Mesenchymal stem cell (in vitro differentiated cells and primary cell): ENCODE data around the gene PSORS1C1.
A peak's percentile ranks its signal among the peaks of the same experiment; 100 is the strongest.

Source experiments
- DNase-seq: peaks from one replicate; pipeline ENCODE4 v3.0.0-alpha.2; 2013
- H2AFZ ChIP-seq: one replicate; pipeline ENCODE4 v1.6.1; 2013; ENCODE audit warnings: low read depth, mild to moderate bottlenecking, control low read depth, inconsistent platforms, low read length, moderate library complexity
- H2AK5ac ChIP-seq: 2 replicates; pipeline ENCODE4 v1.6.1; 2013; ENCODE audit warnings: low read length, moderate library complexity, mild to moderate bottlenecking, inconsistent platforms; ENCODE audit not compliant: severe bottlenecking
- H2BK120ac ChIP-seq: one replicate; pipeline ENCODE4 v1.6.1; 2013; ENCODE audit warnings: low read depth, mild to moderate bottlenecking, inconsistent platforms, low read length, moderate library complexity
- H2BK12ac ChIP-seq, 2 experiments: one replicate each; pipeline ENCODE4 v1.6.1; 2013; ENCODE audit warnings: inconsistent platforms in 2 of 2, low read length in 2 of 2, mild to moderate bottlenecking in 2 of 2, moderate library complexity in 2 of 2, control low read depth in 1 of 2
- H2BK15ac ChIP-seq: one replicate; pipeline ENCODE4 v1.6.1; 2013; ENCODE audit warnings: mild to moderate bottlenecking, low read depth, inconsistent platforms; ENCODE audit not compliant: poor library complexity, severe bottlenecking
- H2BK5ac ChIP-seq: 2 replicates; pipeline ENCODE4 v1.6.1; 2013; ENCODE audit warnings: low read depth, mild to moderate bottlenecking, low read length, control low read depth, inconsistent platforms; ENCODE audit not compliant: poor library complexity, severe bottlenecking
- H3K14ac ChIP-seq, 2 experiments: one replicate each; pipeline ENCODE4 v1.6.1; 2013; ENCODE audit warnings: inconsistent platforms in 2 of 2, low read length in 2 of 2, control low read depth in 1 of 2, mild to moderate bottlenecking in 1 of 2, moderate library complexity in 1 of 2
- H3K18ac ChIP-seq, 2 experiments: one replicate each; pipeline ENCODE4 v1.6.1; 2013; ENCODE audit warnings: inconsistent platforms in 2 of 2, low read length in 2 of 2, control low read depth in 1 of 2, low read depth in 1 of 2, mild to moderate bottlenecking in 1 of 2
- H3K23ac ChIP-seq, 2 experiments: one replicate each; pipeline ENCODE4 v1.6.1; 2013; ENCODE audit warnings: inconsistent platforms in 2 of 2, low read length in 2 of 2, mild to moderate bottlenecking in 2 of 2, moderate library complexity in 2 of 2, control low read depth in 1 of 2
- H3K27ac ChIP-seq: 2 replicates; pipeline ENCODE4 v1.5.1; 2013; ENCODE audit warnings: mild to moderate bottlenecking, moderate library complexity, low read length, control low read depth, inconsistent platforms; ENCODE audit not compliant: poor library complexity, severe bottlenecking
- H3K27me3 ChIP-seq, 2 experiments: 2 replicates each; pipeline versions ENCODE4 v1.6.1 to v1.7.0; 2013; ENCODE audit warnings: low read length in 2 of 2, mild to moderate bottlenecking in 2 of 2, moderate library complexity in 2 of 2, control low read depth in 1 of 2, inconsistent platforms in 1 of 2; ENCODE audit not compliant: control insufficient read depth in 1 of 2, insufficient read depth in 1 of 2
- H3K36me3 ChIP-seq, 2 experiments: 2 replicates each; pipeline versions ENCODE4 v1.6.1 to v1.7.0; 2013; ENCODE audit warnings: low read length in 2 of 2, control low read depth in 1 of 2, inconsistent platforms in 1 of 2, low read depth in 1 of 2, mild to moderate bottlenecking in 1 of 2; ENCODE audit not compliant: insufficient read depth in 2 of 2, control insufficient read depth in 1 of 2
- H3K4ac ChIP-seq, 2 experiments: one replicate each; pipeline ENCODE4 v1.6.1; 2013; ENCODE audit warnings: inconsistent platforms in 2 of 2, low read length in 2 of 2, mild to moderate bottlenecking in 2 of 2, moderate library complexity in 2 of 2, control low read depth in 1 of 2, low read depth in 1 of 2
- H3K4me1 ChIP-seq: 2 replicates; pipeline ENCODE4 v1.6.1; 2013; ENCODE audit warnings: low read depth, low read length, control low read depth; ENCODE audit not compliant: control insufficient read depth, insufficient read depth
- H3K4me2 ChIP-seq: 2 replicates; pipeline ENCODE4 v1.6.1; 2013; ENCODE audit warnings: low read length, mild to moderate bottlenecking, inconsistent platforms; ENCODE audit not compliant: poor library complexity, severe bottlenecking
- H3K4me3 ChIP-seq, 2 experiments: 2 replicates each; pipeline versions ENCODE4 v1.5.1 to v1.7.0; 2013; ENCODE audit warnings: low read length in 2 of 2, mild to moderate bottlenecking in 2 of 2, control low read depth in 1 of 2, low read depth in 1 of 2; ENCODE audit not compliant: insufficient read depth in 1 of 2
- H3K79me1 ChIP-seq: replicated peaks from 2 replicates; pipeline ENCODE4 v1.6.1; 2013; ENCODE audit warnings: mild to moderate bottlenecking, control low read depth, low read length, inconsistent platforms; ENCODE audit not compliant: poor library complexity, severe bottlenecking
- H3K9ac ChIP-seq: 2 replicates; pipeline ENCODE4 v1.7.0; 2013; ENCODE audit warnings: mild to moderate bottlenecking, low read length, moderate library complexity
- H3K9me3 ChIP-seq: 2 replicates; pipeline ENCODE4 v1.7.0; 2013; ENCODE audit warnings: mild to moderate bottlenecking, low read length; ENCODE audit not compliant: control insufficient read depth
- H4K8ac ChIP-seq: one replicate; pipeline ENCODE4 v1.6.1; 2013; ENCODE audit warnings: inconsistent platforms, mild to moderate bottlenecking, low read length, moderate library complexity
- H4K91ac ChIP-seq: one replicate; pipeline ENCODE4 v1.6.1; 2013; ENCODE audit warnings: mild to moderate bottlenecking, low read length, inconsistent platforms
- WGBS: methylation state at CpG from one replicate; pipeline ENCODE4 v1.1.7; 2013; ENCODE audit warnings: mixed read lengths; 5-methylcytosine and 5-hydroxymethylcytosine counted together

The PSORS1C1 gene

DNA sequence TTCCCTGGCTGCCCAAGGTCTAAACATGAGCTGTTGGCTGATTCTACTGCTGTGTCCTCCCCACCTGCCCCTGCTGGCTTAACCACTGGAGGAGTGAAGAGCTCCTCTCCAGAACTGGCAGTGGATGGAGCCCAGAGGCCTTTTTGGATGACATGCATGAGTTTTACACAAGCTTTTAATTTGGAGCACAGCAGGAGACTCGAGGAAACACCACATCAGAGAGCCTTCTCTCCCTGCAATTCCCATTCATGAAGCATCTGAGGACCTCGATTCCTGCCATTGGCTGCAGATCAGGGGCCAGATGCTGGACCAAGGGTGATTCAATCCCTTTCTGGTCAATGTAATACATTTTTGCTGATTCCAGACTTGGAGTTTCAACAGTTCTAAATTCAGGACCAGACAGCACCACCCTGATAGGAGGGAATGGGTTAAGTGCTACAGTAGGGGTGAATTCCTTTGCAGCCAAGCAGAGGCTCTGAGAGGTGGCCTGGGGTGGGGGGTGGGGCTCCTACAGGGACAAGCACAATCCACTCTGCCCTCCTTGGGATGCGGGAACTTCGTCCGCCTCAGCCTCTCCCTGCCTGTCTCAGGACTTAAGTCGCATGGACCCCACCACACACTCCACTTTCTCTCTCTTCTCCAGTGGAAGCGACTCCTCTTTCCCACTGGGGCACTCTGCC lies 599 bp upstream of the PSORS1C1 start:
- Histone ChIP-seq H3K9me3 (no peaks in the 10 kb centered on the region), H3K4me3 (peak overlapping the region in 1 of 2 experiments; percentile 63), H2AFZ (no peak overlapping the region), H2BK5ac (no peak overlapping the region), H3K4me1 (peaks cover 22% of the 10 kb centered on the region), H4K8ac (no peak overlapping the region), H3K79me1 (peaks cover 22% of the 10 kb centered on the region), H4K91ac (no peak overlapping the region), H3K4me2 (no peak overlapping the region), H3K36me3 (peaks cover 0 to 12% of the 10 kb centered on the region in 2 experiments), H3K18ac (no peak overlapping the region), H2BK12ac (peak overlapping the region in 1 of 2 experiments; percentile 11), H2BK120ac (no peak overlapping the region), H3K9ac (peak overlapping the region; percentile 85), H3K23ac (no peak overlapping the region), H2BK15ac (no peak overlapping the region), H3K4ac (no peak overlapping the region), H3K27ac (peak overlapping the region; percentile 70), H3K27me3 (peaks cover 13 to 24% of the 10 kb centered on the region in 2 experiments), H2AK5ac (no peak overlapping the region), H3K14ac (no peak overlapping the region)
- no peak for DNase-seq
- 28% methylated on average over 6 of the region's 7 CpGs for WGBS

DNA sequence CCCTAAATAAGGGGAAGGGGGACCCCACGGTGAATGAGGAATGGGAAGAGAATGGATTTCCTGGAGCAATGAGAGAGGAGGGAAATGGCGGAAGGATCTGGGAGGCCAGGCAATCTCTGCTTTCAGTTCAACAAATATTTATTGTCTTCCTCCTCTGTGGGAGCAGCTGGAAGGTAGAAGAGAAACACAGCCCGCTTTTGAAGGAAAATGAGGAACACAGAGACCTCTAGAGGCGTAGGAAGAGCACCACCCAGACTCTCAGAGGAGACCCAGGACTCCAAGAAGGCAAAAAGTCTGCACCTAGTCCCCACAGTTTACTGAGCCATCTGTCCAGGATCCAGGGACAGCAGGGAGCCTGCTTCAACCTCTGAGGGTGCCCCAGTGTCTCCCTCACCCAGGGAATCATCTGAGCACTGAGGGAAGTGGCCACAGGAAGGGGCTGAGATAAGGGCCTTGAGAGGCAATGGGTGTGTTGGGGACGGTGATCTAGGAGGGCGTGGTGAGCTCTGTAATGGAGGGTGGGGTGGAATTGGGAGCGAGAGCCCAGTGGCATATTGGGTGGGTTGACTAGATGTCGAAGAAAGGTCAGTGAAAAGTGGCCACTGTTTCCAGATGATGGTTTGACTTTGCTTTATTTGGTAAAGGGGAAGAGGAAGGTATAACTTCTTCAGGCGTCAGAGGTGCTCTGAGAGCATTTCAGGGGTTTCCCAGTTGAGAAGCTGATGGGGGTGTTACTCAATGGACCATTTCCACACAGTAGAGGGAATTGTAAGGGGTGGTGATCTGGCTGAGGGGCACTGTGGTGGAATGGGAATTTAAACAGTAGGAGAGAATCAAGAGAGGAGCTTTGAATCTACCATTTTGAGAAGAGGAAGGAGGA lies 610 bp downstream of the PSORS1C1 start:
- Histone ChIP-seq H2BK120ac (peak overlapping the region; percentile 34), H3K9me3 (no peaks in the 10 kb centered on the region), H2BK12ac (peak overlapping the region in 1 of 2 experiments; percentile 57), H4K8ac (peak overlapping the region; percentile 33), H2BK5ac (peak overlapping the region; percentile 66), H3K4me2 (peak overlapping the region; percentile 38), H3K36me3 (peaks cover 0 to 12% of the 10 kb centered on the region in 2 experiments), H3K4ac (peak overlapping the region; percentile 3 to 7), H2AFZ (no peak overlapping the region), H3K23ac (no peak overlapping the region), H3K27me3 (peaks cover 8 to 12% of the 10 kb centered on the region in 2 experiments), H2BK15ac (no peak overlapping the region), H3K4me1 (peaks cover 22% of the 10 kb centered on the region), H2AK5ac (peak overlapping the region; percentile 87), H4K91ac (peak overlapping the region; percentile 73), H3K27ac (peak overlapping the region; percentile 70), H3K9ac (peak overlapping the region; percentile 85), H3K14ac (peak overlapping the region in 1 of 2 experiments; percentile 94), H3K4me3 (peak overlapping the region in 1 of 2 experiments; percentile 63), H3K79me1 (peaks cover 22% of the 10 kb centered on the region), H3K18ac (peak overlapping the region; percentile 6 to 22)
- WGBS = 81% methylated on average over 7 of the region's 9 CpGs
- peak; percentile 19 for DNase-seq

DNA sequence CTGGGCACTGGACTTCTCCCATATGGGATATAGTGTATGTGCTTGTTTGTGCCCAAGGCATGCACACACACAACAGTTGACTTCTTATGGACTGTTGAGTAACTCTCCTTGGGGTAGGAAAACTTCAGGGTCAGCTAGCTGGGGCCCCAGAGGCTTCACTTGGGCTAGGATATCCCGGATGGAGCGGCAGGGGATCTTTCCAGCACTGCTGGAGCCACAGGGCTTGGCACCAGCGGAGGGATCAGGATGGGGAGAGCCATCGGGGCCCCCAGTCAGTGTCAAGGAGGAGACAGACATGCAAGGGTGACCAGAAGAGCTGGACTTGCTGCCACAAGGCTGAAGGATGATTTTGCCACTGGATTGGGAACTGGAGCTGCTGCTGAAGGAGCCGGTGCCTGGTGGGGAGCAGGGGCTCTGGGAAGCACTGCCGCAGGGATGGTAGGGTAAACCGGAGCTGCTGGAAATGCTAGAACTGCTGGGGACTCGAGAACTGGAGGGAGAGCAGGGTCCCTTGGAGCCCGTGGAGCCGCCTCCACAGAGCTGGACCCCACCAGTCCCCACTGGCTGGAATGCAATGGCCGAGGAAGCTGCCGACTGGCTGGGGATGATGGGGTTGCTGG lies 1.5 kb downstream of the PSORS1C1 start:
- no peak for DNase-seq
- no peak overlapping the region for H3K18ac ChIP-seq
- no peak overlapping the region for H2BK120ac ChIP-seq
- H2AK5ac ChIP-seq = peak overlapping the region; percentile 87
- H3K27me3 ChIP-seq = peaks cover 0 to 4% of the 10 kb centered on the region in 2 experiments
- H3K4ac ChIP-seq = no peak overlapping the region
- H3K14ac ChIP-seq = no peak overlapping the region
- no peak overlapping the region for H3K4me3 ChIP-seq
- H4K8ac ChIP-seq = no peak overlapping the region
- no peak overlapping the region for H3K23ac ChIP-seq
- H3K4me1 ChIP-seq = peaks cover 24% of the 10 kb centered on the region
- peaks cover 0 to 12% of the 10 kb centered on the region in 2 experiments for H3K36me3 ChIP-seq
- H3K27ac ChIP-seq = no peak overlapping the region
- no peak overlapping the region for H2BK12ac ChIP-seq
- WGBS = 94% methylated on average over 12 of the region's 12 CpGs
- no peak overlapping the region for H2AFZ ChIP-seq
- no peak overlapping the region for H2BK5ac ChIP-seq
- no peak overlapping the region for H2BK15ac ChIP-seq
- no peaks in the 10 kb centered on the region for H3K9me3 ChIP-seq
- H3K9ac ChIP-seq = peak overlapping the region; percentile 85
- no peak overlapping the region for H4K91ac ChIP-seq
- no peak overlapping the region for H3K4me2 ChIP-seq
- peaks cover 22% of the 10 kb centered on the region for H3K79me1 ChIP-seq
